HG03565 (cell line): ENCODE results near the gene CDK8.

Experiments
- ATAC-seq: cut with Tn5 transposase; IDR thresholded peaks from one replicate; pipeline ENCODE4 v1.9.1; 2021; ENCODE audit warnings: mild to moderate bottlenecking, moderate library complexity; ENCODE audit not compliant: unreplicated experiment

CDK8 gene

GRCh38 chr13:26378116-26378515, 124.2 kb downstream of the CDK8 start:
- no peak for ATAC-seq

- ATAC-seq, result no peak
Observed at GRCh38 chr13:26379831-26380230, 125.9 kb downstream of the CDK8 start.

GRCh38 chr13:26380930-26381329, 127.0 kb downstream of the CDK8 start:
- ATAC-seq, result no peak

GRCh38 chr13:26382366-26382765, 128.4 kb downstream of the CDK8 start:
- ATAC-seq, result no peak

- no peak for ATAC-seq
Observed at GRCh38 chr13:26382835-26383234, 128.9 kb downstream of the CDK8 start.

- no peak for ATAC-seq
Observed at GRCh38 chr13:26384587-26384986, 130.7 kb downstream of the CDK8 start.

GRCh38 chr13:26386026-26386425, 132.1 kb downstream of the CDK8 start:
- no peak for ATAC-seq

- ATAC-seq, result no peak
Observed at GRCh38 chr13:26390203-26390602, 136.3 kb downstream of the CDK8 start.

- no peak for ATAC-seq
Observed at GRCh38 chr13:26400545-26400944, 146.6 kb downstream of the CDK8 start.

- no peak for ATAC-seq
Observed at GRCh38 chr13:26401069-26401468, 147.1 kb downstream of the CDK8 start.

GRCh38 chr13:26401578-26402021, 147.7 kb downstream of the CDK8 start:
- no peak for ATAC-seq

GRCh38 chr13:26406791-26407190, 152.9 kb downstream of the CDK8 start:
- ATAC-seq, result no peak

GRCh38 chr13:26411206-26411605, 157.3 kb downstream of the CDK8 start:
- ATAC-seq, result no peak

- no peak for ATAC-seq
Observed at GRCh38 chr13:26412263-26412662, 158.3 kb downstream of the CDK8 start.

- no peak for ATAC-seq
Observed at GRCh38 chr13:26412936-26413716, 159.2 kb downstream of the CDK8 start.

GRCh38 chr13:26420282-26420960, 166.5 kb downstream of the CDK8 start:
- ATAC-seq, result no peak

- no peak for ATAC-seq
Observed at GRCh38 chr13:26422036-26422435, 168.1 kb downstream of the CDK8 start.

- ATAC-seq, result no peak
Observed at GRCh38 chr13:26423629-26424028, 169.7 kb downstream of the CDK8 start.

- ATAC-seq, result no peak
Observed at GRCh38 chr13:26424181-26424580, 170.3 kb downstream of the CDK8 start.

- ATAC-seq, result no peak
Observed at GRCh38 chr13:26425443-26426358, 171.8 kb downstream of the CDK8 start.

- ATAC-seq, result no peak
Observed at GRCh38 chr13:26433776-26434175, 179.8 kb downstream of the CDK8 start.
